HTR-8/SVneo (cell line): Measurements from ENCODE around the gene AADAC.
"Not testable (repeated sequence)": the region's sequence is repeated elsewhere in the genome, so short reads cannot be mapped to it uniquely, and the experiment has no call there.

Experiments
- DNase-seq: peaks from one replicate; pipeline ENCODE4 v3.0.0; 2011; ENCODE audit warnings: low spot score, mixed read lengths; ENCODE audit not compliant: insufficient read length
- FAIRE-seq: peaks from 2 replicates; lab custom pipeline; 2011; peaks lifted over from hg19 to GRCh38; lab: Jason Lieb, UNC

Gene AADAC, protein sequence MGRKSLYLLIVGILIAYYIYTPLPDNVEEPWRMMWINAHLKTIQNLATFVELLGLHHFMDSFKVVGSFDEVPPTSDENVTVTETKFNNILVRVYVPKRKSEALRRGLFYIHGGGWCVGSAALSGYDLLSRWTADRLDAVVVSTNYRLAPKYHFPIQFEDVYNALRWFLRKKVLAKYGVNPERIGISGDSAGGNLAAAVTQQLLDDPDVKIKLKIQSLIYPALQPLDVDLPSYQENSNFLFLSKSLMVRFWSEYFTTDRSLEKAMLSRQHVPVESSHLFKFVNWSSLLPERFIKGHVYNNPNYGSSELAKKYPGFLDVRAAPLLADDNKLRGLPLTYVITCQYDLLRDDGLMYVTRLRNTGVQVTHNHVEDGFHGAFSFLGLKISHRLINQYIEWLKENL

DNA sequence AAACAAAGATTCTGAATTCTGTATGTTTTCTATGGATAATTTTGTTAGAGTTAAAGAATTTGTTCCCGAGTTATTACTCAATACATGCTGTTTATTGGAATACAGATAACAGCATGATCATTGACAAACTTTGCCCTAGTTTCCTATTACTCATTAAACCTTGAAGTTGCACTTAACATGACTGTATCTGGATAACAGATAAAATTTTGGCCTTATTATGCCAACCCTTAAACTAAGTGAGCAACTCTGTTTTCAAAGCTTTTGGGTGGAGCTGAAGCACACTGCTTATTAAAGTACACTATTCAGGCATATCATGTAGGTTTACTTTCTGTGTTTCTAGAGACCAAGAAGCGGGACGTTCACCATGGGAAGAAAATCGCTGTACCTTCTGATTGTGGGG lies at the start of gene AADAC:
TSS of gene AADAC (plus strand) at position 318 of the 400 bp plus-strand sequence. CDS start at position 365, 47 bp downstream.
- no peak for FAIRE-seq
- DNase-seq, result no peak

GRCh38 chr3:151764699-151765098 lies 49.2 kb upstream of the AADAC start:
- DNase-seq, FAIRE-seq: not testable (repeated sequence)

GRCh38 chr3:151765685-151766084 lies 48.2 kb upstream of the AADAC start:
- FAIRE-seq, result no peak

DNA sequence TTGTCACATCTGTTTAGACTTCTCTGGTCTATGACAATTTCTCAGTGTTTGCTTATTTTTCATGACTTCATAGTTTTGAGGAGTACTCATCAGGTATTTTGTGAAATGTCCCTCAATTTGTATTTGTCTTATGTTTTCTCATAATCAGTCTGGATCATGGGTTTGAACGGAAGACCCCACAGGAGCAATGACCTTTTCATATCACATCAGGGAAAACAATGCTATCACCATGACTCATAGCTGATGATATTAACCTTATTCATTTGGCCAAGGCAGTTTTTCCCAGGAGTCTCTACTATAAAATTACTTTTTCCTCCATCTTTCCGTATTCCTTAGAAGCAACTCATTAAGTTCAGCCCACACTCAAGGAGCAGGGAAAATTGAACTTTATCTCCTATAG lies 47.5 kb upstream of the AADAC start:
- FAIRE-seq (no peak), DNase-seq (peak; percentile 19)

More at GRCh38 chr3:151765685-151766084, 48.2 kb upstream of the AADAC start:
- no peak for DNase-seq

DNA sequence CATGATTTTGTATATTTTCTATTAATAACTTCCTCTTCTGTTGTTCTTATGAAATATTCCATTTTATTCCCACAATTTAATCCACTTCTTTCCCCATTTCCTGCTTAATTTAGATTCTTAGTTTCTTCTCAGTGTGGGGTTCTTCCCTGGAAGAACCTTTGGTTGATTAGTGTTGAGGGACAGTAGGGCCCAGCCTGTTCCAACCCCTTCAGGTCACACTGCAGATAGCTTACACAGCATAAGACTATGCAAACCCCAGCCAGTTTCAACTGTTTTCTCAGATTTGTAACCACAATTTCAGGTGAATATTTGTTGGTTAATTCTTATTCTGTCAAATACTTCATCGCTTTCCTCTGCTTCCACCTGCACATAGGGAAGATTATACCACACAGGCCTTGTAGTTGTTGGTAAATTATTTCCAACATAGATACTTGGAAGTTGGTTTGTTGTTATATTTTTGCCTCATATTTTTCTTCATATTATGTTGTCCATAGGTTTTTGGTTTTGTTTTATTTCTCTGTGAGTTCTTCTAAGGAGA lies 45.5 kb upstream of the AADAC start:
- no peak for DNase-seq
- no peak for FAIRE-seq

DNA sequence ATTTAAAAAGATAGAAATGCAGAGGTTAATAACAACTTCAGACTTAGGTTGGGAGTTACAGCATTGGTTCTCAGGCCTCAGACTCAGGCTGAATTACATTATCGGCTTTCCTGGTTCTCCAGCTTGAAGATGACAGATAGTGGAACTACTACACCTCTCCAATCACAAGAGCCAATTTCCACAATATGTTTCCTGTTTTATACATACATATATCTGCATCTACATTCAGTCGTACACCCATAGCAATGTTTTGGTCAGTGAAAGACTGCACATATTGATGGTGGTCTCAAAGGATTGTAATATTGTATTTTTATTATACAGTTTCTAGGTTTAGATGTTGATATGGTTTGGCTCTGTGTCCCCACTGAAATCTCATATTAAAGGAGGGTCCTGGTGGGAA lies 44.7 kb upstream of the AADAC start:
- FAIRE-seq, result no peak
- no peak for DNase-seq

- FAIRE-seq (no peak), DNase-seq (peak; percentile 11)
Measured at GRCh38 chr3:151770956-151771355, 43.0 kb upstream of the AADAC start.

DNA sequence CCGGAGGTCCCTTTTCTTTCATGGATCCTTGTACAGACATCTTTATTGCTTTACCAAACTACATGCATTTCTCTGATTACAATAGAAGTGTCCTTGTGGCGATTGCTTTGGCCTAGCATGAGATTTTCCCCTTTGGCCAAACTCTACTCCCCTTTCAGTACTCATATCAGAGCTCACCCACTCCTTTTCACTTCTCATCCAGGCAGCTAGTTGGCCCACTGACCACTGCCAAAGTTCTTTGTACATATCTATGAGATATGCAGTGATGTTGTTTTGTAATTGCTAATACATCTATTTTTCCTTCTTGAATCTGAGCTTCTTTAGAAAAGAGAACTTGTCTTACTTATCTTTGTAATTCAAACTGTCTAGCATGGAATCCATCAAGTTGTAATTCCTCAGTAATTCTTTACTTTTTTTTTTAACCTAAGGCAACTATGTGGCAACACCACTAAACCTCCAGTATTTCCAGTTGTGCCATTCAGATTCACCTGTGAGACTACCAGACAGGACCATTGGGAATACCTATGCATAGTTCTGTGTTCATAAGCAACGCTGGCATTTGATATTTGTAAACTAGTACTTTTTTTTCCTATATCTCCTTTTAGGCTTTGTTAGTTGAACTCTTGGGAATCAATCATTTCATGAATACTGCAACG lies 41.0 kb upstream of the AADAC start:
- FAIRE-seq, result no peak
- DNase-seq, result no peak

DNA sequence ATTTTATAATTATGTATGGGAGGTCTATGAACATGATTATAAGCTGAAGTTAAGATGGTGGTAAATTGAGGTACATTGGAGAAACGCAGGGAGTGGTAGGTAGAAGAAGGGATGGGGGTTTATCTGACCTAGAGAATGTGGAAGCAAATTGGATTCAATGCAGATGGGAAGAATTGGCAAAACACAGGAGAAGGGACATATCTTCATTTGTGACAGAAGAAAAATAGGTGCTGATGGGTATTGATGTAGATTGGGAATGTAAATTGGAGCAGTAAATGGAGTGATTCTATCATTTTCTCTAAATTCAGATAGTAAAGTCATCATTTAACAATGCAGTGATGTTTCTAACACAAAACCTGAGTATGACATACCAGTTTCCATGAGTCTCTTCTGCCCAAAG lies 39.7 kb upstream of the AADAC start:
- FAIRE-seq (no peak), DNase-seq (no peak)

DNA sequence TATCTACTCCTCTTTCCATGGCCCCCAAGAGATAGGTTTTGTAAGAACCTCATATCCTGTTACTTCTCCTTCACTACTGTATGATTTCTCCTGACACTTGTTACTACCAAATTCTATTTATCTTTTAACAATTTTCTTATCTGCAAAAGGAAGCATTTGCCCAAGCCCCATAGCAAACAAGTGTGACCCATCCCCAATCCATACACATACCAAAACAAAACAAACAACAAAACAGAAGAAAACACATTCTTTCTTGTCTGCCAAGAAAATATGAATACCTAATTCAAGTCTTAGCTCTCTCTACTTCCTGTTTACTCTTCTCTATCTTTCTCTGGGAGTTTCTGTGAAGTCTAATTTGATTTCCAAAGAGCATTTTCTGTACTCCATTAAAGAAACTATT lies 39.0 kb upstream of the AADAC start:
- FAIRE-seq (no peak), DNase-seq (no peak)

DNA sequence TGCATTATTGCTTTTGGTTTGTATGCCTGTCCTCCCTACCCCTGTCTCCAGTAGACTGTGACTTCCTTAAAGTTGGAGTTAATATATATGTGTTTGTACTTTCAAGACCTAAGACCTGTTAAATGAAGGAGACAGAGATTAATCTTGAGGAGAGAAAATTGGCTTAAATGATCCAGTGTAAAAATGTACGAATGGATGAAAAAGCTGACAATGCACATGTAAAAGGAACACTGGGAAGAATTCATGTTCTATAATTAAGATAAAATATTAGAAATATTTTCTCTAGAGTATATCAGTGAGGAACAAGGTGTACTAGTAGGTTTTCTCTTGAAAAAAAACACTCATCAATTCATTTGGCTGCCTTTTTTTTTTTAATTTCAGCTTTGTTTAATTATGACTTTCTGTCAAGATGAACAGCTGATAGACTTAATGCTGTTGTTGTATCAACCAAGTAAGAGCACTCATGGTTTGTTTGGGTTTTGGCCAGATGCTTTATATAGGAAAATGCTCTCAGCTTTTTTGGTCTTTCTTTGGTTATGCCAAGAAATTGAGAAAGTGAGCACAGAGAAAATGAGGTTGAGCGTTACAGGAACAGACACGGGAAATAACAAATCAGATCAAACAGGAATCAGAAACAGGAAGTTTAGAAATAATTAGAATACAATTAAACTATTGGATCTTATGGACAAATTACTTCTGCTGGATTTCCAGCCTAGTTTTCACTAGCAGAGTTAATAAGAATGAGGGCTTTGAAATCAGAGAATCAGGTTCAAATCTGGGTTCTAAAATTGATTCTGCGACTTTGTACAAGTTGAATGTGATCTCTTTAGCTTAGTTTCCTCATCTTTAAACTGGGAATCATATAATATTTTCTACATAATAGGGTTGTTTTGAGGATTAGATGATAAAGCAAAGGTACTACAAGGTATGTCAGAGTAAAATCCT lies 38.3 kb upstream of the AADAC start:
- no peak for DNase-seq
- no peak for FAIRE-seq

- FAIRE-seq, result no peak
- DNase-seq, result no peak
Measured at GRCh38 chr3:151776259-151776740, 37.6 kb upstream of the AADAC start.

DNA sequence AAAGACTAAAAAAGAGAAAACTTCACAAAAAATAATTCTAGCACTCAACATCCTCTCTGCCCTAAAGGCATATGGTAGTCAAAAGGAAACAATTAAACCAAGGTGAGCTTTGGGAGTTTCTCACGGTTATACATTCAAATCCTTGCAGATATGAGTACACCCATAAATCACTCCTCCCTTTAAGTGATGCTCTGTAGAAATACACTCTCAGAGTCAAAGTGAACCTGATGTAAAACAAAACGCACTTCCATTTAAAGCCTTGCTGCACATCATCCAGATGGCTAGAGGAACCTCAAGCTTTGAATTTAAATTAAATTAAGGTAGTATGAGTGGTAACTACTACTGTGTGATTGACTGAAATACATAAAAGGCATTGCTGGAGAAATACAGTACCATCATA lies 36.0 kb upstream of the AADAC start:
- DNase-seq (no peak), FAIRE-seq (no peak)

DNA sequence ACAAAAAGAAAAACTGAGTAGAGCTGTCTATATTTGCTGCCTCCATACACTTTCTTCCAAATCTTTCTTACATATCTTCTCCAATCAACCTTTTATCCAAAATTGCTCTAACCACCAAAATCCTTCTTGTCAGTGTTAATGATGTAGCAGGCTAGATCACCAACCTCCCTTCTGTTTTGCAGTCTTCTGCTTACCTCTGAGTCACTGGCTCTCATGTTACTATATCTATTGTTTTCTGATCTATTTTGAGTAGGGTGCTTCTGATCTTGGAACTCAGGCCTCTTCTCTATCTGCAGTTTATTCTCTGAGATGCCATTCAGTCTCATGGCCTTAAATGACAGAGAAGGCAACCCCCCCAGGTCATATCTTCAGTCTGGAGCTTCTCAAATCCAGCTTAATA lies 26.3 kb upstream of the AADAC start:
- DNase-seq, result no peak
- FAIRE-seq, result no peak

- DNase-seq (no peak), FAIRE-seq (no peak)
Measured at GRCh38 chr3:151788401-151788800, 25.5 kb upstream of the AADAC start.

GRCh38 chr3:151789853-151790463 lies 24.0 kb upstream of the AADAC start:
- FAIRE-seq, result no peak
- no peak for DNase-seq

DNA sequence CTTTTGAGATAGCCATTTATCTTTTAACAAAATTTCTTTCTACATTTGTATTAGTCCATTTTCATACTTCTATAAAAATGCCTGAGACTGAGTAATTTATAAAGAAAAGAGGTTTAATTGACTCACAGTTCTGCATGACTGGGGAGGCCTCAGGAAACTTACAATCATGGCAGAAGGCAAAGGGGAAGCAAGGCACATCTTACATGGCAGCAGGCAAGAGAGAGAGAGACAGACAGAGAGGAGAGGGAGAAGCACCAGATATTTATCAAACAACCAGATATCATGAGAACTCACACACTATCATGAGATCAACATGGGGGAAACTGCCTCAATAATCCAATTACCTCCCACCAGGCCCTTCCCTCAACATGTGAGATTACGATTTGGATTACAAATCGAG lies 23.2 kb upstream of the AADAC start:
- not testable (repeated sequence) for FAIRE-seq, DNase-seq

DNA sequence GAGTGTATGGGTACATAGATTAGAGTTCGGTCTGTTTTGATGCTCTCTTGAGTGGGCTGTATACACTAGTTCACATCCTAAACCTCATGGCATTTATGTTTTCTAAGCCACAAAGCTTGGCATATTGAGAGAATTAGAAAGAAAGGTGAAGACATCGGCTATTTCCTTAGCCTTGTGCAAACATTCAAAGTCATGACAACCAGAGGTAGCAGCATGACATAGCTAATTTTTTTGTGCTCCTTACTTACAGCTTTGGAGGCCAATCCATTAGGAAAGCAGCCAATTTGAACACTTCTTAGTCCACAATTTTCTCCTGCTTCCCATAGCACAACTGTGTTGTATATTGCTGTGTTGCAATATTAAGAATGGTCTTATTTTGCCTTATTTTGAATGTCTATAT lies 21.5 kb upstream of the AADAC start:
- DNase-seq, result no peak
- FAIRE-seq, result no peak

DNA sequence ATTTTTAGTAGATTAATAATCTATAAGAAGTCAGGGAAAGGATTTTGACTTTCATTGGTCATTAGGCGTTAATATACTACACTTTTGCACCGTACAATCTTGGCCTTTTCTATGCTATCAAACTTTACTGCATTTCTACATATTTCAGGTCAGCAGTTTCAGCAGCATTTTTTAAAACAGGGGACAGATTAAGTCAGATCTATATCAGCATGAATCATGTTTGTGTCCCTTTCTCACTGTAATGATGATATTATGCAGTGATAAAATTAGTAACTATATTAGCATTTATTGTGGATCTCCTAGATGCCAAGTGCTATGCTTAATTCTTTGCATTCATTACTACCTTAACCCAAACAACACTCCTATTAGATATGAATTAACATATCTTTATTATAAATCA lies 20.3 kb upstream of the AADAC start:
- FAIRE-seq (no peak), DNase-seq (no peak)

DNA sequence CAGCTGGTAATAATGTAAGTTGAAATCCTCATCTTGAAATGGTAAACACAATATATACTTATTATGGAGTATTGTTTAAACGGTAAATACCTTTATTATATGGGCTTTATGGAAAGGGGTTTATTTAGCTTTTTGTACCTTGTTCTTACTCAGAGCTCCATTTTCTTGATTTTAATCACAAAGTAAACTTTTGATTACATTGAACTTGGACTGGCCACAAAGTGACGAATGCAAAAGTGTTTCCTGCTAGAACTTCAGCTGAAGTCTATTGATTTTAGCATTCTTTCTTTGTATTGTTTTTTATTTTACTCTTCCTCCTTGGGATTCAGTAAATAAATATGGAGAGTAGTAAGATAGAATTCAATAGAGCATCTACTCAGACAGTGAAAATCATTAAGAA lies 19.8 kb upstream of the AADAC start:
- no peak for FAIRE-seq
- DNase-seq, result no peak
